HepG2 (cell line): ENCODE data around the gene FGF7. TPM values are rescaled to one million over a fixed set of nuclear protein-coding genes. Genes with fewer than 3 reads are reported as not detected.

Source experiments
- ATAC-seq: fragments of 200-7000 bp; cut with Tn5 transposase; 3 replicates; pipeline ENCODE4 v1.9.1; 2020; ENCODE audit warnings: mild to moderate bottlenecking, moderate library complexity
- BruUV-seq: library from RNA; stranded (reverse); fragments of 400-500 nt; replicated peaks from 2 replicates; lab custom pipeline; 2021; lab: Mats Ljungman, UMichigan
- CTCF ChIA-PET: fragments of 300-600 bp; formaldehyde crosslinking; extraction: SDS; loops from one replicate; lab custom pipeline; 2021; ENCODE audit warnings: low total read pairs, inconsistent platforms, low intra/inter-chr PET ratio; lab: Yijun Ruan, JAX
- POLR2A ChIA-PET: fragments of 350-600 bp; sonication (Branson Sonifier 250); formaldehyde crosslinking; loops from one replicate; lab custom pipeline; 2020; ENCODE audit warnings: antibody characterized with exemption, inconsistent platforms; lab: Yijun Ruan, JAX
- DNase-seq: peaks from one replicate; pipeline ENCODE4 v3.0.0-alpha.2; 2015; ENCODE audit warnings: low spot score
- FAIRE-seq: peaks from 3 replicates; lab custom pipeline; 2011; peaks lifted over from hg19 to GRCh38; lab: Jason Lieb, UNC
- H2AFZ ChIP-seq: one replicate; pipeline ENCODE4 v1.6.1; 2011; ENCODE audit warnings: low read length, inconsistent platforms
- H3K27ac ChIP-seq: fragments of 300-600 bp; 3 replicates; pipeline ENCODE4 v1.8.0; 2011; ENCODE audit warnings: mixed run types, mild to moderate bottlenecking, mixed read lengths, low read length, inconsistent platforms; ENCODE audit not compliant: insufficient read depth; ENCODE audit errors: extremely low read length
- H3K27me3 ChIP-seq, 2 experiments: fragments of 200-600 bp in 1 of 2; 2 replicates in 1 of 2; 3 replicates in 1 of 2; pipeline versions ENCODE4 v1.6.0 to v1.8.0; 2011; ENCODE audit warnings: low read length in 2 of 2, mild to moderate bottlenecking in 2 of 2, moderate library complexity in 2 of 2, inconsistent platforms in 1 of 2; ENCODE audit not compliant: insufficient read depth in 2 of 2, control insufficient read depth in 1 of 2
- H3K36me3 ChIP-seq, 2 experiments: fragments of 200-600 bp in 1 of 2; replicated peaks in 1 of 2; 2 replicates in 1 of 2; 3 replicates in 1 of 2; pipeline versions ENCODE4 v1.5.1 to v1.8.0; 2011; ENCODE audit warnings: low read length in 2 of 2, inconsistent platforms in 1 of 2; ENCODE audit not compliant: insufficient read depth in 2 of 2, control insufficient read depth in 1 of 2
- H3K4me1 ChIP-seq: 2 replicates; pipeline ENCODE4 v1.5.1; 2012; ENCODE audit warnings: low read length, inconsistent platforms; ENCODE audit not compliant: insufficient read depth
- H3K4me2 ChIP-seq: 2 replicates; pipeline ENCODE4 v1.6.0; 2011; ENCODE audit warnings: low read depth, low read length, inconsistent platforms
- H3K4me3 ChIP-seq, 3 experiments: fragments of 200-600 bp in 1 of 3; sonication (generic), shearing (Covaris generic) in 1 of 3; replicated peaks in 1 of 3; 2 replicates each; pipeline ENCODE4 v1.5.1; 2011 to 2016; ENCODE audit warnings: low read length in 3 of 3, inconsistent platforms in 2 of 3, low read depth in 2 of 3, mild to moderate bottlenecking in 2 of 3, control low read depth in 1 of 3, mixed read lengths in 1 of 3; ENCODE audit not compliant: insufficient read depth in 1 of 3
- H3K79me2 ChIP-seq: one replicate; pipeline ENCODE4 v1.6.1; 2011; ENCODE audit warnings: low read length, inconsistent platforms; ENCODE audit not compliant: insufficient read depth
- H3K9ac ChIP-seq: 2 replicates; pipeline ENCODE4 v1.6.0; 2011; ENCODE audit warnings: mild to moderate bottlenecking, low read depth, low read length, inconsistent platforms; ENCODE audit not compliant: insufficient read depth
- H3K9me3 ChIP-seq: 2 replicates; pipeline ENCODE4 v1.5.1; 2012; ENCODE audit warnings: mild to moderate bottlenecking, low read length
- H4K20me1 ChIP-seq: 2 replicates; pipeline ENCODE4 v1.6.0; 2011; ENCODE audit warnings: inconsistent platforms, mild to moderate bottlenecking, low read length, moderate library complexity; ENCODE audit not compliant: insufficient read depth
- GATAD2A ChIP-seq: IDR thresholded peaks from 2 replicates; pipeline ENCODE4 v1.6.1; 2016
- HMG20A ChIP-seq: IDR thresholded peaks from 2 replicates; pipeline ENCODE4 v1.6.1; 2016; ENCODE audit warnings: borderline replicate concordance
- JDP2 ChIP-seq: sonication (generic); formaldehyde crosslinking; IDR thresholded peaks from 2 replicates; pipeline ENCODE4 v1.8.1; 2022; ENCODE audit warnings: missing genetic modification reagents, borderline replicate concordance
- JUN ChIP-seq: sonication (generic); formaldehyde crosslinking; IDR thresholded peaks from 2 replicates; pipeline ENCODE4 v1.4.0; 2020; ENCODE audit warnings: mild to moderate bottlenecking, missing genetic modification reagents
- RAD51 ChIP-seq: fragments of 450-650 bp; IDR thresholded peaks from 2 replicates; pipeline ENCODE4 v1.6.1; 2016; ENCODE audit warnings: borderline replicate concordance
- SNRNP70 ChIP-seq: fragments of 200-400 bp; formaldehyde crosslinking; IDR thresholded peaks from 2 replicates; pipeline ENCODE4 v1.6.1; 2017; ENCODE audit warnings: mild to moderate bottlenecking, low read depth, low read length, moderate library complexity
- ZNF263 ChIP-seq: sonication (generic); formaldehyde crosslinking; IDR thresholded peaks from 2 replicates; pipeline ENCODE4 v1.4.0; 2020; ENCODE audit warnings: missing genetic modification reagents
- ZNF567 ChIP-seq: sonication (generic); formaldehyde crosslinking; IDR thresholded peaks from 2 replicates; pipeline ENCODE4 v1.8.1; 2023; ENCODE audit warnings: mild to moderate bottlenecking, missing genetic modification reagents, borderline replicate concordance
- ZNF577 ChIP-seq: sonication (generic); formaldehyde crosslinking; IDR thresholded peaks from 2 replicates; pipeline ENCODE4 v1.4.0; 2020; ENCODE audit warnings: mild to moderate bottlenecking, low read depth, missing genetic modification reagents, borderline replicate concordance
- in situ Hi-C: cut with HindIII; loops from 2 replicates; pipeline ENCODE4 v1.10.0; 2017; ENCODE audit warnings: low pct_unique_long_range_greater_than_20kb; ENCODE audit not compliant: extremely low pct_ligation_motif_present
- intact Hi-C: fragments of 100-400 bp; cut with micrococcal nuclease; formaldehyde crosslinking; loops from one replicate; pipeline ENCODE4 v1.10.0; 2022; ENCODE audit not compliant: unreplicated experiment
- polyA plus RNA-seq, 8 experiments: library from polyadenylated mRNA; depleted of rRNA in 3 of 8; stranded (reverse) in 7 of 8; unstranded in 1 of 8; fragments of >200 nt; fragmentation: Illumina TruSeq in 4 of 8; extraction: Trizol in 4 of 8; gene quantifications; 2 replicates each; pipeline versions ENCODE4 v1.2.1 to v1.2.3, GENCODE V29; 2011 to 2016; ENCODE audit warnings: low read depth in 4 of 8, missing spikeins in 1 of 8, mixed read lengths in 1 of 8; ENCODE audit not compliant: insufficient read depth in 1 of 8
- total RNA-seq, 5 experiments: library from RNA; depleted of rRNA; stranded (reverse); fragments of >200 nt; fragmentation: Illumina TruSeq; extraction: Trizol; gene quantifications; 2 replicates each; pipeline ENCODE4 v1.2.3, GENCODE V29; 2016; ENCODE audit warnings: low read depth in 1 of 5
- TF ChIP-seq, protein P1 (sequence below): sonication (generic); formaldehyde crosslinking; IDR thresholded peaks from 2 replicates; pipeline ENCODE4 v1.5.0; 2020; ENCODE audit warnings: mild to moderate bottlenecking, missing genetic modification reagents, borderline replicate concordance

FGF7 gene
- total and polyA plus RNA-seq, 2 of the 13 experiments (the other 11 are each of a cell fraction or from before 2014, with no cell fraction given), result not detected

DNA sequence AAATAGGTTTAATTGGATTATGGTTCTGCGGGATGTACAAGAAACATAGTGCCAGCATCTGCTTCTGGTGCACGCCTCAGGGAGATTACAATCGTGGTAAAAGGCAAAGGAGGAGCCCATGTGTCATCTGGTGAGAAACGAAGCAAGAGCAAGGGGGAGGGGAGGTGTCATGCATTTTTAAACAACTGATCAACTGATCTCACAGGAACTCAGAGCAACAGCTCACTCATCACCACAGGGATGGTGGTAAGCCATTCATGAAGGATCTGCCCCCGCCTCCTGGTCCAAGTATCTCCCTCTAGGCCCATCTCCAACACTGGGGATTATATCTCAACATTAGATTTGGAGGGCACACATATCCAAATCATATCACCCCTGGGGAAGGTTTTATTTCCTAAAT, 42.1 kb upstream of the FGF7 start (continued):
- TF ChIP-seq RAD51 (no peak), HMG20A (CRISPR knock-in tag) (no peak), ZNF567 (no peak), ZNF263 (CRISPR knock-in tag) (no peak), JUN (CRISPR knock-in tag) (no peak), JDP2 (CRISPR knock-in tag) (no peak), SNRNP70 (no peak)
- TF ChIP-seq, protein P1, sequence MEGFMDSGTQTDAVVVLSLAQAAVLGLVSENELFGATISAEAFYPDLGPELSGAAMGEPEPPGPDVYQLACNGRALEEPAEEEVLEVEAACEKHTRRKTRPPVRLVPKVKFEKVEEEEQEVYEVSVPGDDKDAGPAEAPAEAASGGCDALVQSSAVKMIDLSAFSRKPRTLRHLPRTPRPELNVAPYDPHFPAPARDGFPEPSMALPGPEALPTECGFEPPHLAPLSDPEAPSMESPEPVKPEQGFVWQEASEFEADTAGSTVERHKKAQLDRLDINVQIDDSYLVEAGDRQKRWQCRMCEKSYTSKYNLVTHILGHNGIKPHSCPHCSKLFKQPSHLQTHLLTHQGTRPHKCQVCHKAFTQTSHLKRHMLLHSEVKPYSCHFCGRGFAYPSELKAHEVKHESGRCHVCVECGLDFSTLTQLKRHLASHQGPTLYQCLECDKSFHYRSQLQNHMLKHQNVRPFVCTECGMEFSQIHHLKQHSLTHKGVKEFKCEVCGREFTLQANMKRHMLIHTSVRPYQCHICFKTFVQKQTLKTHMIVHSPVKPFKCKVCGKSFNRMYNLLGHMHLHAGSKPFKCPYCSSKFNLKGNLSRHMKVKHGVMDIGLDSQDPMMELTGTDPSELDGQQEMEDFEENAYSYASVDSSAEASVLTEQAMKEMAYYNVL (CRISPR knock-in tag), result no peak

DNA sequence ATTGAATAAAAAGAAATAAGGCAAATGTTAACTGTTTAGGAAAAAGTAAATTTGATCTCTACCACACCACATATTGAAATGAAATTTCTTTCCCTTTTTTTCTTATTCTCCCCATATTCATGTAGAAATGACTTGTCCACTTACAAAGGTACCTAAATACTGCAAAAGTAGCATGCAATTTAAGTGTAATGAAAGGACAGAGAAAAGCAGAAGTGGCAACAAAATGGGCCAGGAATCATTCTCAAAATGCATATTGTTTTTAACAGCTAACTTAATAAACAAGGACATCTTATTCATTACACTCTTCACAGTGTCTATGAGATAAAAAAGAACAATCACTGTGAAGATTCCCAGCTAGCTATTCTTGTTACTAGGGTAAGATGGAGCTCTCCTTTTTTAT, 40.6 kb upstream of the FGF7 start:
- Histone ChIP-seq H3K9me3 (no peaks in the 10 kb centered on the region), H2AFZ (no peak overlapping the region), H3K4me3 (no peak overlapping the region), H3K4me1 (no peaks in the 10 kb centered on the region), H3K36me3 (no peaks in the 10 kb centered on the region), H3K27me3 (no peaks in the 10 kb centered on the region), H3K4me2 (no peak overlapping the region), H4K20me1 (no peaks in the 10 kb centered on the region), H3K9ac (no peak overlapping the region), H3K79me2 (no peaks in the 10 kb centered on the region), H3K27ac (no peak overlapping the region)
- DNase-seq (no peak), FAIRE-seq (no peak), ATAC-seq (no peak)
- TF ChIP-seq GATAD2A (no peak), ZNF577 (CRISPR knock-in tag) (no peak)
- POLR2A ChIA-PET, result no interaction called here
- in situ Hi-C loops (no loop called here), intact Hi-C loops (no loop called here)
- CTCF ChIA-PET, result no interaction called here
- BruUV-seq, result no TSS peak
